ENCODE data around the gene SGMS1.

SGMS1 gene

DNA sequence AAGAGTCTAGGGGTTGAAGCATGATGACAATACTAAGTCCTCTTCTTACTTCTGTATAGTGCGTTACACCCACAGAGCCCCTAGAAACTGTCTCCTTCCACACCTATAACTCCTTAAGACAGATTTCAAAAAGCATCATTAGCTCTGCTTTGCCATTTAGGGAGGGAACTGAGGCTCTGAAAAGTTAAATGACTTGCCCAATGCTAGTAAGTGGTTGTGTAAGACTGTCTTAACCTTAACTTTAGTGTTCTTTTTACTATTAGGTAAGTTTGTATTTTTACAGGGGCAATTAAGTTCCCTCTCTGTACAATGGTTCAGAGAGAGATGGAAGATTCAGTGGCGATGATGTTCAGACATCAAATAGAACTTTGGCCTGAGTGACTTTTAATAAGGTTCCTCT is 299.7 kb downstream of the SGMS1 start:
- FAIRE-seq (no peak), DNase-seq (ENCODE audit: insufficient read length, low spot score) (no peak)

DNA sequence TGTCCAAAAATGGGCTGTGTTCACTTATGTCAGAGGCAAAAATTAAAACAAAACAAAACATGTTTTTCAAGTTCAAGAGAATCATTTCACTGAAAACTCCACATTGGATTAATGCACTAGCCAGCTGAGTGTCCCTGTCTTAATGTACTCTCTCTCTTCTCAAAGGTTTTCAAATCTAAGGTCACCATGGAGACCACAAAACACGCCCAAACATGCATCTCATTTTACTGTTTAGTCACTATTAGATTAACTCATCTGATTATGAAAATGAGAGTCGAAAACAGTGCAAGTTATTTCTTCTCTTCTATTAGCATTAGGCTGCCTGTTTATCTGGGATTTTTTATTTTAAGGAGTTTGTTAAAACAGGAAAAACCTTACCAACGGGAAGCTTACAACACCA is 301.7 kb downstream of the SGMS1 start:
- DNase-seq (ENCODE audit: insufficient read length, low spot score) (no peak), FAIRE-seq (no peak)

GRCh38 chr10:50318129-50318528 is 305.6 kb downstream of the SGMS1 start:
- FAIRE-seq (no peak), DNase-seq (ENCODE audit: insufficient read length, low spot score) (no peak)

DNA sequence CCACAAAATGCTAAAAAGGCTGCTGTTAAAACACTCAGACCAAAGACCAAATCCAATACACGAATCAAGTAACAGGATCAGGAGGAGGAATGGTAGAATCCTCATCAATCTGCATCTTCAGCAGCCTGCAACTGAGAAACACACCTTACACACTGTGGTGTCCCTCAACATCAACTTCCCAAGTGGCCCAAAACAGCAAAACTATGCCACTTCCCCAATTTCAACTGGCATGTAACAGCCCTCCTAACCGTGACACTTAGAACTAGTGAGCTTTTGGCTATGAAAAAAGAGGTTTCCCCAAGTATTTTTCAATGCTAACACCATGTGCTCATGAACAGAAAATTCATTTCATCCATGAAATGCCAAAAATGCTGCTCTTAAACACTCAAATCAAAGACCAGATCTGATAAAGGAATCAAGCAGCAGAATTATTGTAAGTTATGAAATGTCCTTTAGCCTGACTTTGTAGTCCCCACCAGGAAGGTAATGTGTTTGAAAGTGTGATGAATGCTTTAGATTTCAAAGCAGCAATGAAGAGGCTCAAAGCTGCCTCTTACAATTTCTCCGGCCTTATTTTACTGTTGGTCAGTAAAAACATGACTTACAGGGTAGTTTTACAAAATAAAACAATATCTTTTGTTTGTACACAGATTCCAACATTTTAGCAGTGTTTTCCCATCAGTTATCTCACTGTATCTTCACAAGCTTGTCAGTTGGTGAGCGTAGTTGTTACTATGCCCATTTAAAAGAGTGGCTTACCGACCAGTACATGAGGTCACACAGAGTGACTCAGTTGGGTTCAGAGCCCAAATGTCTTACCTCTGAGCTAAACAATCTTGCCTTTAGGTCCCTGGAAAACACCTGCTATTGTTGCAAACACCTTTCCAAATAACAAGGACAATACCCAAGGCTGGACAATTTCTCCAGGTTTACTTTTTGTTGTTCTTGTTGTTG is 306.8 kb downstream of the SGMS1 start:
- FAIRE-seq, result no peak
- DNase-seq (ENCODE audit: insufficient read length, low spot score), result no peak

DNA sequence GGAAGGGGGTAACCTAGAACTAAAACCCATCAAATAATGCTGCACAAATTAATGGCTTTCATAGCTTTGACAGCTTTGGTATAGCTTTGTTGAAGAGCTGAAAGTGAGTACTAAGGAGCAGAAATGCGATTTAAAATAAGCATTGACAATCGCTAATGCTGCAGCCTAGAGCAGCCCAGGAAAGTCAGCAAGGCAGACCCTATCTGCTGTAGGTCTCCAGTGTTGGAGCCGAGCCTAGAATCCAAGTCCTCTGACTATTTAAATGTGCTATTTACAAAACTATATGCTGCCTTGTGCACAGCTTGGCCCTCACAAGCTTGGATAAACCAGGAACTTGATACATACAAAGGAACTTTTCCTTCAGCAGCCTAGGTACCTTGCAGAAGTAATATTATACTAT is 307.6 kb downstream of the SGMS1 start:
- FAIRE-seq, result no peak

DNA sequence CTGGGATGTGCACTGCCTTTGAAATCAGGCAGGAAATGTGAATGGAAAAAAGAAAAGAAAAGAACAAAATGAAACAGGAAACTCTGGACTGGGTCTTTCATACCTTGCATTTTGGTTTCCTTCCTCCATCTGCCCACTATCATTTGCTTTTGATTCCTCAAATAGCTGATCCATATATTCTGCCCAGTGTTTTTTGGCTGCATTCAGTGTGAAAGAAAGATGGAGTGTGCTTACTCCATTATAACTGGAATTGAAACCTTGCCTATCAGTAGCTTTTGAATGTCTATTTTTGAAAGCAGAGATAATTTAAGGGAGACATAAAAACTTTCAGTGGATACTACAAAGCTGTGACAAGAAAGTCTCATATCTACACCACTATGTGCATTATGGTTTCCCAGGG is 308.3 kb downstream of the SGMS1 start:
- FAIRE-seq (no peak), DNase-seq (ENCODE audit: insufficient read length, low spot score) (no peak)

More for the DNA sequence above, 307.6 kb downstream of the SGMS1 start:
- DNase-seq (ENCODE audit: insufficient read length, low spot score), result no peak

DNA sequence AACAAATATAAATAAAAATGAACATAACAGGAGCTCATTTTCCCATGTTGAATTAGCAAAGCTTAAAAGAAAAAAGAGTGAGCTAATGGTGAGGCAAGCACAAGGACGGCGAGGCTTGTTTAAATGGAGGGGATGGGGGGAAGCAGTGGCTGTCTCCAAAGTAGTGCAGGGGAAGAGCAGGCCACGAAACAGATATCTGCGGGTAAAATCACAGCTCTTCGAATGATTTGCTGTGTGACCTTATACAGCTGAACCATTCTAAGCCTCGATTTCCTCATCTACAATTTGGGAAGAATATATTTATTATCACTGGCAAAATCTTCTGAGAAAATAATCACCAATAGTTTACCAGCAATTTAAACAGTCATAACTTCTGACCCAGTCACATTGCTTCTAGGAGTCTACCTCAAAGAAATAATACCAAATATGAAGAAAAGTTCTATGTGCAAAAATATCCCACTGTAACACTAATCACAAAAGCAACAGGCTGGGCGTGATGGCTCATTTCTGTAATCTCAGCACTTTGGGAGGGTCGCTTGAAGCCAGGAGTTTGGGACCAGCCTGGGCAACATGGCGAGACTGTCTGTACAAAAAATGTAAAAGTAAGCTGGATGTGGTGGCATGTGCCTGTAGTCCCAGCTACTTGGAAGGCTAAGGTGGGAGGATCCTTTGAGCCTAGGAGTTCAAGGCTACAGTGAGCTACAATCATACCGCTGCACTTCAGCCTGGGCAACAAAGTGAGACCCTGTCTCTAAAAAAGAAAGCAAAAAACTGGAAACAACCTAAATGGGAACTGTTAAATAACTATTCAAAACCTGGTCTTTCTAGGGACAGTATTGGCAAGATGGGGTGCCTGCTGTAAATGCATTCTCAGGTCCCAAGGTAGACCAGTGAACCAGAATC is 309.3 kb downstream of the SGMS1 start:
- FAIRE-seq (no peak), DNase-seq (ENCODE audit: insufficient read length, low spot score) (no peak)

DNA sequence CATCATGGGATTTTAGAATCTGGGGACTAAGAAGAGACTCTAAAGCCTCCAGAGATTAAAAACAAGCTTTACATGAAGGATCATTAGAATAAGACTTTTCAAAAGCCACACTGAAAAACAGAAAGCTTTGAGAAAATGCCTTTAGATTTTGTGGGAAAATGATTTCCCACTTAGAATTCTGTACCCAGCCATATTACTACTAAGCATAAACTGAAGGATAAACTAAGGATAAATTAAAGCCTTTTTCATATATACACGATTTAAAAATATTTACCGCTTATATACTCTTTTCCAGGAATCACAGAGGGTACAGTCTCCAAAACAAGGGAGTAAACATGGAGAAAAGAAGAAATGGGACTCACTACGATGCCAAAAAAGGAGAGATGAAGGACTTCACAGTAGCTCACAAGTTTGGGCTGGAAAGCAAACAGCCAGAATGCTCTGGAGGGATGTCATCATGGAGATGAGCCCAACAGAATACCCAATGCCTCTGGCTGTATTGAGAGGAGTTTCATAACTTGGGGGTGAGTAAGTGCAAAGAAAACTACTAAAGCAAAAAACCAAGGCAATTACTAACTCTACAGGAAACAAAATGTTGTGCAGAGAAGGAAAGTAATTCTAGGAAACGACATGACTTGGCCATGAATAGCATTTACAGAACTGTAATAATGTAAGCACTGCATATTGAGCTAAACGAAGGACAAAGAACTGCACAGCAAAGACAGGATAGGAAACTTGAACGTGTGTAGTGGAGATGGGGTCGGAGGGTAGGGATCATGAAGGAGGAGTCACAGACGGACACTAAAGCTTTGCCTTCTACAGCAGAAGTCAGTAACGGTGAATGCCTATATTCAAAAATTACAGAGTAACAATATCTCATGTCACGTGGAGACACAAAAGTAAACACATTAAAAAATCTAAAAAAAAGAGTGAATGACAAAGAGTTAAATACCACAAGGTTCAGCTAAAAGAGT is 311.0 kb downstream of the SGMS1 start:
- FAIRE-seq (no peak), DNase-seq (ENCODE audit: insufficient read length, low spot score) (no peak)

GRCh38 chr10:50310560-50311174 is 313.1 kb downstream of the SGMS1 start:
- DNase-seq (ENCODE audit: insufficient read length, low spot score) (no peak), FAIRE-seq (no peak)

DNA sequence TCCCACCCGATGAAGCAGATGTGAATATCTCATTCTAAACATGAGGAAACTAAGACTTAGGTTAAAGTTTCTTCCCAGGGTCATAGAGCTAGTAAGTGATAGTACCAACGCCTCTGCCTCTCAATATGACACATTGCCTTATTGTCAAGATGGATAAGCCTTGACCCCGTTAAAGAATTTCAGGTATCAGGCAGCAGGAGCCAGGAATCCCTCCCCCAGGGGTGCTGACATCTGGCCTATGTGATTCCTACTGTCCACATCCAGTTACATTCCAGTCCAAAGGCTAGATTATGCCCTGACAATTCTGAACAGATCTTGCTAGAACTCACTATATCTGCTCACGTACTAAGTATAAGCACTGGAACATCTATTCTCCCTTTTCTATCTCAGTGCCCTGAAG is 314.4 kb downstream of the SGMS1 start:
- no peak for FAIRE-seq

GRCh38 chr10:50304660-50305059 is 319.1 kb downstream of the SGMS1 start:
- DNase-seq (ENCODE audit: insufficient read length, low spot score) (no peak), FAIRE-seq (no peak)

More for the DNA sequence above, 314.4 kb downstream of the SGMS1 start:
- DNase-seq (ENCODE audit: insufficient read length, low spot score), result no peak

- no peak for FAIRE-seq
- DNase-seq (ENCODE audit: insufficient read length, low spot score), result no peak
Measured at GRCh38 chr10:50299948-50300669, 323.6 kb downstream of the SGMS1 start.

DNA sequence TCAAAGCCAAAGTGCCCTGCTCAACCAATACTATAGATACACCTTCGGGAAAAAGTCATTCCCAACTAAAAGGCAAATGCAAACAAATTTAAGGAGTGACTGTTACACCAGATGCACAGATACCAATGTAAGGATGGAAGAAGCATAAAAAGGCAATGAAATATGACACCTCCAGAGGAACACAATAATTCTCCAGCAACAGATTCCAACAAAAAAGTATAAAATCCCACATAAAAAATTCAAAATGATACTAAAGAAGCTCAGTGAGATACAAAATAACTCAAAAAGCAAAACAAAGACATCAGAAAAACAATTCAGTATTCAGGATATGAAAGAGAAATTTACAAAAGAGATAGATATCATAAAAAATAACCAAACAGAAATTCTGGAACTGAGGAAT is 328.4 kb downstream of the SGMS1 start:
- FAIRE-seq (no peak), DNase-seq (ENCODE audit: insufficient read length, low spot score) (no peak)

DNA sequence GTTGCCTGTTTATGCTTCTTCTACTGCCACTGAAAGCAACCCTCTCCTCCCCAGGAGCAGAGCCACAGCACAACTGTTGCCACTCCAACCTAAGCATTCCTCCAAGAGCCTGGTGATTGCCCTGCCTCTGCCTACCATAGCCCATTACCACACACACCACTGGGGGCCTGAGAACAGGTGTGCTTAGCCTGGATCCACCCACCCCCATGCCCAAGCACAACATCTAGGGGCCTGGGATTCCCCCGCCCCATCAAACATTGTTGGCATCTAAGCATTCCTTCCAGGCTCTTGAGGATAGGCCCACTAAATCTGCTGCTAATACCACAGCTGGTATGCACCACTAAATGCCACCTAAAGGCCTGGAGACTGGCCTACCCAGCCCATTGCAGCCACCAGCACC is 329.2 kb downstream of the SGMS1 start:
- no peak for FAIRE-seq
- no peak for DNase-seq (ENCODE audit: insufficient read length, low spot score)

DNA sequence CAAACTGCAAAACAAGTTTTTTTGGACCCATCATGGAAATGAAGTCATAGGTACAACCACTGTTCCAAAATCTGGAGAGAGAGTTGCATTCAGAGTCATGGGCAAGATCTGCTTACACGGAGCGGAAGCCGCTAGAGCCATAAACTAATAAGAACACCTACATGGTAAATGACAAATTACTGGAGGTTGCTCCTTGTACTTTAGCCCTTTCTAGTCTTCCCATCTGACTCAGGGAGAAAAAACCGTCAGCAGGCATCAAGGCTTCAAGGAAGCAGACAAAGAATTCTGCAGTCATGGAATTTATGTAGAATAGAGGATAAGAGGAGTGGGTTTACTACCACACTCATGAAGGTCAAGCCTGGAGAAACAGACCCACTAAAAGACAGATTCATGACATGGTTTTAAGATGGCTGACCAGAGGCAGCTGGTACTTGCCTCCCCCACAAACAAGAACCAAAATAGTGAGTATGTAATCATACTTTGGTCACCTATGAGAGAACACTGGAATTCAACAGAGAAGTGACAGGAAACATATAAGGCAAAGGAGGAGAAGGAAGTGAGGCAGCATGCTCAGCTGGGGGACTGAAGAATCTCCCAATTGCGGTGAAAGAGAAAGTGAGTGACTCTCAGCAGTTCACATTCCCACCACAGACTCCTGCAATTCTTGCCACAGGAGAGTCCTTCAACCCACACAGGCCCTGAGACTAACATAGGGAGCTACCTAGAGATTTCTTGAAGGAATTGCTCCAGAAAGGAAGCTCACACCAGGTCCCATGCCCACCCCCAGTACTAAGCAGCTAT is 330.0 kb downstream of the SGMS1 start:
- no peak for DNase-seq (ENCODE audit: insufficient read length, low spot score)
- no peak for FAIRE-seq

DNA sequence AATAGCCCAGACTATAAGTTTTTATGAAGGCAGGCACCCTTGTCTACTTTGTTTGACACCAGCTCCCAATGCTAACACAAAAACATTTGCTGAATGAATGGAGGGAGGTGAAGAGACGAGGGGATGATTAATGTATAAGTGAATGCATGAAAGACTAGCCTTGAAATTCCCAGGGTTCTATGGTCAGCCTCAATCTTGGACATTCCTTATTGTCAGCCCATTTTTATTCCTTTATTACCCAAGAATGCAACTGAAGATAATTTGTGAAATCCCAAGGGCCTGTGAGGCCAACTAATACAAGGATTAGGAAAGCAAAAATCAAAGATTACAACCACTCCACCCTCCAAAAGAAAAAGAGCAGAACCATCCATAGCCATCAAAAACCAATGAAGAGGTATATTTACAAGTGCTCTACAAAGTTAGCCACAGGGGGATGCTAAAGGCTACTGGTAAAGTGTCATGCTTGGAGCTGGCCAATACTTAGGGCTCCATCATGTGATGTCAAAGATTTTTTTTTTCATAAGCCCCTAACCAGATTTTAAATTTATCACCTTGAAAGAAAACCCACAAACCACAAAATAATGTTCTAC is 332.4 kb downstream of the SGMS1 start:
- FAIRE-seq (no peak), DNase-seq (ENCODE audit: insufficient read length, low spot score) (no peak)

DNA sequence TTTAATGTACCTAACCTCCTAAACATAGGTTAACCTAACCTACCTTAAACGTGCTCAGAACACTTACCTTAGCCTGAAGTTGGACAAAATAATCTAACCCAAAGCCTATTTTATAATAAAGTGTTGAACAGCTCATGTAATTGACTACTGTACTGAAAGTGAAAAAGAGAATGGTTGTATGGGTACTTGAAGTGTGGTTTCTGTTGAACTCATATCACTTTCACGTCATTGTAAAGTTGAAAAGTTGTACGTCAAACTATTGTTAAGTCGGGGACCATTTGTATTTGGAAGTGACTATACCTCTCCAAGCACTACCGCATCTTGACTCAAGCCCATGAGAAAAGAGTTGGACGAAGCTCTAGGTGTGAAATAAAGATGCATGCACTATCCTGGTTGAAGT is 334.6 kb downstream of the SGMS1 start:
- no peak for FAIRE-seq

More for the DNA sequence above, 334.6 kb downstream of the SGMS1 start:
- DNase-seq (ENCODE audit: insufficient read length, low spot score), result no peak

Data from HTR-8/SVneo (cell line).